ENCODE results near the gene APOBEC3F. TPM values are rescaled to one million over a fixed set of nuclear protein-coding genes. Genes with fewer than 3 reads are reported as not detected.

Gene APOBEC3F
- total RNA-seq, 6 experiments from 2014 or later, result 2.0 to 6.6 (median 4.5) TPM

GRCh38 chr22:39092111-39092862 is 51.6 kb downstream of the APOBEC3F start:
- no peaks in the 10 kb centered on the region for H3K4me1 ChIP-seq
- no peaks in the 10 kb centered on the region for H3K27me3 ChIP-seq
- no peak overlapping the region for H3K27ac ChIP-seq
- no peak for DNase-seq
- no peak for ATAC-seq
- TF ChIP-seq POLR2A (IDR thresholded peaks at IDR 0.05) (no peak), CTCF (IDR thresholded peaks at IDR 0.05) (no peak)
- WGBS (ENCODE audit: insufficient coverage, low coverage, low lambda C conversion rate, missing lambda C conversion rate), result 28% methylated on average over 6 of the region's 8 CpGs
- H3K9me3 ChIP-seq, result no peaks in the 10 kb centered on the region
- intact Hi-C loops (cut with DNase I), result no loop called here
- no peaks in the 10 kb centered on the region for H3K36me3 ChIP-seq
- no peak overlapping the region for H3K4me3 ChIP-seq

- WGBS (ENCODE audit: insufficient coverage, low coverage, low lambda C conversion rate, missing lambda C conversion rate), result 66% methylated on average over 10 of the region's 14 CpGs
- intact Hi-C loops (cut with DNase I), result no loop called here
- H3K36me3 ChIP-seq, result no peaks in the 10 kb centered on the region
- DNase-seq (peak in 1 of 3 donors; percentile 27), ATAC-seq (no peak)
- H3K27ac ChIP-seq, result no peak overlapping the region
- H3K4me1 ChIP-seq, result no peaks in the 10 kb centered on the region
- no peak overlapping the region for H3K4me3 ChIP-seq
- H3K9me3 ChIP-seq, result no peaks in the 10 kb centered on the region
- H3K27me3 ChIP-seq, result no peaks in the 10 kb centered on the region
- TF ChIP-seq POLR2A (IDR thresholded peaks at IDR 0.05) (no peak), CTCF (IDR thresholded peaks at IDR 0.05) (no peak)
Measured at GRCh38 chr22:39094717-39095389, 54.2 kb downstream of the APOBEC3F start.

GRCh38 chr22:39095971-39096370 is 55.3 kb downstream of the APOBEC3F start:
- ATAC-seq (no peak), DNase-seq (no peak)
- intact Hi-C loops (cut with DNase I), result no loop called here
- no peak for TF ChIP-seq POLR2A (IDR thresholded peaks at IDR 0.05)
- no peak for TF ChIP-seq CTCF (IDR thresholded peaks at IDR 0.05)
- no peaks in the 10 kb centered on the region for H3K4me1 ChIP-seq
- no peak overlapping the region for H3K27ac ChIP-seq
- no CpG with 5 or more reads among the region's 3 CpGs for WGBS (ENCODE audit: insufficient coverage, low coverage, low lambda C conversion rate, missing lambda C conversion rate)
- no peaks in the 10 kb centered on the region for H3K36me3 ChIP-seq
- H3K9me3 ChIP-seq, result no peaks in the 10 kb centered on the region
- no peaks in the 10 kb centered on the region for H3K27me3 ChIP-seq
- no peak overlapping the region for H3K4me3 ChIP-seq

- TF ChIP-seq CTCF (IDR thresholded peaks at IDR 0.05) (no peak), POLR2A (IDR thresholded peaks at IDR 0.05) (no peak)
- DNase-seq, result peak in 1 of 3 donors; percentile 53
- intact Hi-C loops (cut with DNase I), result no loop called here
- H3K4me1 ChIP-seq, result no peaks in the 10 kb centered on the region
- no peaks in the 10 kb centered on the region for H3K36me3 ChIP-seq
- H3K4me3 ChIP-seq, result no peak within 1 kb of the TSS
- H3K27me3 ChIP-seq, result no peaks in the 10 kb centered on the region
- H3K9me3 ChIP-seq, result no peaks in the 10 kb centered on the region
- no peak within 1 kb of the TSS for H3K27ac ChIP-seq
- peak; percentile 57 to 77 (median 60) for ATAC-seq
- WGBS (ENCODE audit: insufficient coverage, low coverage, low lambda C conversion rate, missing lambda C conversion rate), result 52% methylated on average over 7 of the region's 9 CpGs
Measured at GRCh38 chr22:39097098-39098020, 56.7 kb downstream of the APOBEC3F start, which contains the start of gene APOBEC3H. Gene APOBEC3H, plus strand, starts transcription at chr22:39097244. Its CDS starts 3,035 bp downstream, at chr22:39100279.

Measured in right lobe of liver (tissue), 6 donors.